Brain microvascular endothelial cell (primary cell): ENCODE measurements around the gene RNPEPL1.
"Not testable (repeated sequence)": the region's sequence is repeated elsewhere in the genome, so short reads cannot be mapped to it uniquely, and the experiment has no call there.

Experiments used
- DNase-seq: peaks from one replicate; pipeline ENCODE4 v3.0.0-alpha.2; 2020
- H3K27ac ChIP-seq: fragments of 250-450 bp; sonication (Bioruptor Pico); 2 replicates; pipeline ENCODE4 v1.5.1; 2020; ENCODE audit warnings: mild to moderate bottlenecking, moderate library complexity
- H3K27me3 ChIP-seq: fragments of 250-450 bp; sonication (Bioruptor Pico); replicated peaks from 2 replicates; pipeline ENCODE4 v1.5.1; 2020; ENCODE audit warnings: mild to moderate bottlenecking
- H3K36me3 ChIP-seq: fragments of 250-450 bp; sonication (Bioruptor Pico); replicated peaks from 2 replicates; pipeline ENCODE4 v1.5.1; 2020; ENCODE audit warnings: mild to moderate bottlenecking
- H3K4me3 ChIP-seq: 2 replicates; pipeline ENCODE4 v1.5.1; 2011; ENCODE audit warnings: low read depth, mild to moderate bottlenecking, control low read depth, low read length, moderate library complexity
- in situ Hi-C: cut with HindIII; loops from 2 replicates; pipeline ENCODE4 v1.10.0; 2017; ENCODE audit warnings: low sequenced_read_pairs, low pct_ligation_motif_present
- TF ChIP-seq, protein P1 (sequence below): IDR thresholded peaks from 2 replicates; pipeline ENCODE4 v1.5.1; 2011; ENCODE audit warnings: low read depth, mild to moderate bottlenecking, moderate library complexity, low read length, control low read depth, inconsistent platforms; ENCODE audit errors: missing control alignments

The RNPEPL1 gene

DNA sequence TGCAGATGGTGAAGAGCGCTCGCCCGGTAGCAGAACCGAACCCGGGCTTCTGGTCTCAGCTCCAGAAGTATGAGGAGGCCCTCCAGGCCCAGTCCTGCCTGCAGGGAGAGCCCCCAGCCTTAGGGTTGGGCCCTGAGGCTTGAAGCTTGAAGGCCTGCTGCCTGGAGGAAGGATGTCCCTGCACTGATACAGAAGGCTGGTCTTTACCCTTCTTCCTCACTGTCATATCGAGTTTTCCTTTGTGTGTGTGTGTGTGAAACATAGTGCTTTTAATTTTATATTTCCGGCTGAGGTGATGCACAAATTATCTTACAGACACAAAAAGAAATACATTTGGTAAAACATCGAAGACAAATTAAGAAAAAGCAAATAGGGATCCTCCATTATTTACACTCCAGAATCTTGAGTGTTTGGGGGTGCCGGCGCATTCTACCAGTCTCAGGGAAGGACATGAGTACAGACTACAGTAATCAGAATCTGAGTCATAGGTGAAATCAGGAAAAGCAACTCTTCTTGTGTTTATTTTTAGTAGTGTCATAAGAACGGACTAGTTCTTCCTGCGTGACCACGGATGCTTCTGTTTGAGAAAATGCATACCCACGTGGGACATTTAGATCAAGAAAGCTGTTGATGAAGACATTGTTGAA is 6.8 kb upstream of the RNPEPL1 start:
- DNase-seq = peak; percentile 51
- peak overlapping the region; percentile 65 for H3K4me3 ChIP-seq
- TF ChIP-seq, protein P1, sequence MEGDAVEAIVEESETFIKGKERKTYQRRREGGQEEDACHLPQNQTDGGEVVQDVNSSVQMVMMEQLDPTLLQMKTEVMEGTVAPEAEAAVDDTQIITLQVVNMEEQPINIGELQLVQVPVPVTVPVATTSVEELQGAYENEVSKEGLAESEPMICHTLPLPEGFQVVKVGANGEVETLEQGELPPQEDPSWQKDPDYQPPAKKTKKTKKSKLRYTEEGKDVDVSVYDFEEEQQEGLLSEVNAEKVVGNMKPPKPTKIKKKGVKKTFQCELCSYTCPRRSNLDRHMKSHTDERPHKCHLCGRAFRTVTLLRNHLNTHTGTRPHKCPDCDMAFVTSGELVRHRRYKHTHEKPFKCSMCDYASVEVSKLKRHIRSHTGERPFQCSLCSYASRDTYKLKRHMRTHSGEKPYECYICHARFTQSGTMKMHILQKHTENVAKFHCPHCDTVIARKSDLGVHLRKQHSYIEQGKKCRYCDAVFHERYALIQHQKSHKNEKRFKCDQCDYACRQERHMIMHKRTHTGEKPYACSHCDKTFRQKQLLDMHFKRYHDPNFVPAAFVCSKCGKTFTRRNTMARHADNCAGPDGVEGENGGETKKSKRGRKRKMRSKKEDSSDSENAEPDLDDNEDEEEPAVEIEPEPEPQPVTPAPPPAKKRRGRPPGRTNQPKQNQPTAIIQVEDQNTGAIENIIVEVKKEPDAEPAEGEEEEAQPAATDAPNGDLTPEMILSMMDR = no peak
- H3K27ac ChIP-seq = peak overlapping the region; percentile 82
- in situ Hi-C loops = no loop called here
- H3K36me3 ChIP-seq = no peaks in the 10 kb centered on the region
- no peaks in the 10 kb centered on the region for H3K27me3 ChIP-seq

DNA sequence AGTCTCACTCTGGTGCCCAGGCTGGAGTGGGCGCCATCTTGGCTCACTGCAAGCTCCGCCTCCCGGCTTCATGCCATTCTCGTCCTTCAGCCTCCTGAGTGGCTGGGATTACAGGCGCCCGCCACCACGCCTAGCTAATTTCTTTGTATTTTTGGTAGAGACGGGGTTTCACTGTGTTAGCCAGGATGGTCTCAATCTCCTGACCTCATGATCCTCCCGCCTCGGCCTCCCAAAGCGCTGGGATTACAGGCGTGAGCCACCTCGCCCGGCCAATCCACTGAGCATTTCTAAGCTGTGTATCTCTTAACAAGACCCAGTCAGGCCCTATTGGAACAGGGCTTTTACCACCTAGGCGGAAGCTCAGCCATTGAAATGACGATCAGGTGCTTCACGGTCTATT is 5.1 kb upstream of the RNPEPL1 start:
- in situ Hi-C loops, H3K36me3 ChIP-seq, H3K4me3 ChIP-seq, DNase-seq, H3K27me3 ChIP-seq, H3K27ac ChIP-seq: not testable (repeated sequence)

DNA sequence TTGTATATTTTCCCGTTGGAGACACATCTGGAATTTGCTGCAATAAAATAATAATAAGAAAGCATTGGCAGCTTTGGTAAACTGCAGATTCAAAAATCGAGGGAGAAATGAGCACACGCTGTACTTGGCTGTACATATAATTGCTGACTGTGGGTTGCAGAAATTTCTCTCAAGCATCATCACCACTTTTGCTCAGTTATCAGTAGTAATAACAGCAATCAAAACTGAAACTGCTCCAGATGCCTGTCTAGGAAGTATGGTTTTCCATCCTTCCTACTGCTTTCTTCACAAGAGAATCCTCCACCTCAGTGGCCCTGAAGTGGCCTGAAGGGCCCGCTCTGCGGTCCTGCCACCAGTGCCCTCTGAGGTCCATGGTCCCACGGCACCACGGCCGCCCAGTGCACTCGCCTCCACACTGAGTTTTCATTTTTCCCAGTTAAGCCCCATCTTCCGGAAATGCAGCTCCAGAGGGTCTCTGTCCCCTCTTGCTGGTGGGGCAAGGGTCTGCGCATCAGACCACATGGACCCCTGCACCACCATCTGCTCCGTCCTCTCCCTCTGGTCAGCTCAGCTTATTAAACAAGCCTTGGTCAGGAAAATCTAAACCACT is 4.2 kb upstream of the RNPEPL1 start:
- Histone ChIP-seq H3K27ac (no peak overlapping the region), H3K4me3 (no peak overlapping the region), H3K27me3 (no peaks in the 10 kb centered on the region), H3K36me3 (no peaks in the 10 kb centered on the region)
- DNase-seq = no peak
- TF ChIP-seq, protein P1 = no peak
- in situ Hi-C loops = no loop called here

DNA sequence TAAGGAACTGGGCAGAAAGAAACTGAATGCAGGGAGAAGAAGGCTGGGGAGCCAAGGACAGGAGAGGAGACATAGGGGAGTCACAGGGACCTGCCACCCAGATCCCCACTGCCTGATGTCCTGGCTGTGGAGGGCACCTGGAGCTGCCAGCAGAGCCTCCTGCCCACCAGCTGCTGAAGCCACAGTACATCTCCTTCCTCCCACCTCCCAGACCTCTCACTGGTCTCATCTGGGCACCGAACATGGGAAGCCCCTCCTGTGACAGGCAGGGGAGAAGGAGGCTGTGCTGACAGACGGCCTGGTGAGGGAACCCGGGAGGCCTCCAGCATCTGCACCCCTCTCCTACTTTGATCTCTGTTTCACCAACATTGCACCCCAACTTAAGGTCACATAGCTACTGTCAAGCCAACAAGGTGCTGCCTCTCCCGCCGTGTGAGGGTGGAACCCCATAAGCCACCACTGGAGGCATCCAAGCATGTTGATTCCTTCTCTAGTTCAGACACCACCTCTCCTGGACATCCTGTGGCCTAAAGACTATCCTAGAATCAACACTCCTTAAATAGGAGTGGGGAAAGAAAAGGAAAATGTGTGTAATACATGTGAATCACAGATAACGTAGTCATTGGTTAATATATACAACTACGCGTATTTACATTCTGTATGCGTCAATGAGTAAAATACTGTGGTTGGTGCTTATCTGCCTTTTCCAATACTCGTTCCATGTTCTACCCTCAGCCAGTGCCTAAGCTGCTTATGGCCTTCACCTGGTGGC is 3.5 kb upstream of the RNPEPL1 start:
- DNase-seq = no peak
- Histone ChIP-seq H3K27ac (no peak overlapping the region), H3K36me3 (no peaks in the 10 kb centered on the region), H3K4me3 (no peak overlapping the region), H3K27me3 (no peaks in the 10 kb centered on the region)
- TF ChIP-seq, protein P1 = peak; percentile 20
- in situ Hi-C loops = no loop called here

DNA sequence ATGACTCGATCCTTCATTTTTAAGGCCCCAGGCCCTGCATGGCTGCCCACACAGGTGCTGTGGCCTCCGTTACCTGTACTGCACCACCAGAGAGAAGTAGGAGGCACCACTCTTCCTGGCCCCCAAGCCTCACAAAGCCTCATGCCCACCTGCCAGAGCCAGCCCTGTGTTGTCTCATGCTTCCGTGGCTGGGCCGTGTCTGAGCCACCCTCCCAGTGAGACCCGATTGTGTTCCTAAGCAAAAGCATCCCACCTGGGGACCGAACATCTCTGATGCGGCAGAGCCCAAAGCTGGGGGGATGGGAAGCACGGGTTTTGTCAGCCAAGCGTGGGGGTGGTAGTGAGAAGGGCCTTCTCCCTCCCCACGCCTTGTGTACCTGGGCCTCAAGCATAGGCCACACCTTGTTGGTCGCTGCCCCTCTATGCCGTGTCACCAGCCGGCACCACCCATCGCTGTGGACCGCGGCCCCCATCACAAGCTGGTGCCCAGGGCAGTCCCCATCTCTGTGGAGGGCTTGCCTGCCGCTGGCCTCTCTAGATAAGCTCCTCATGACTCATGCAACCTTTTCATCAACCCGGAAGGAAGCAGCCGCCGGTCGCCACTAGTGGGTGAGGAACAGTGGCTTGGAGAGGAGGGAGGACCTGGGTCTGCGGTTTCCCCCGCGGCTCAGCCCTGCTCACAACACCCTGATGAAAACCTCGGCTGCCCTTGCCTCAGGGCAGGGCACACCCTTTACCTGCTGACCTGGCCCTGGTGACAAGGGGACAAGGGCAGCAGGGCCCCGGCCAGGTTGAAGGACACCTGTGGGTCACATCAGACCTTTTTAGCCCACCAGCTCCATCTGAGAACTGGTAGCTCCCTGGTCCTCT is 2.7 kb upstream of the RNPEPL1 start:
- no peak overlapping the region for H3K4me3 ChIP-seq
- H3K27me3 ChIP-seq = no peaks in the 10 kb centered on the region
- TF ChIP-seq, protein P1 = no peak
- in situ Hi-C loops = no loop called here
- peak; percentile 69 for DNase-seq
- peak overlapping the region; percentile 75 for H3K27ac ChIP-seq
- no peaks in the 10 kb centered on the region for H3K36me3 ChIP-seq
